Mucosa of gallbladder (tissue), 1 donor: ENCODE results near the gene VAMP2. TPM values are rescaled to one million over a fixed set of nuclear protein-coding genes. Genes with fewer than 3 reads are reported as not detected.

Experiments used
- DNase-seq: peaks from one replicate; pipeline ENCODE4 v3.0.0-alpha.2; 2020; ENCODE audit warnings: low spot score
- total RNA-seq: library from RNA; stranded (reverse); gene quantifications from one replicate; pipeline ENCODE4 v1.2.1, GENCODE V29; 2021
- donor health status: DM: no; HTN: no; CAD: no.

The VAMP2 gene
- total RNA-seq, 1 donor from 2014 or later = 73.8 TPM

DNA sequence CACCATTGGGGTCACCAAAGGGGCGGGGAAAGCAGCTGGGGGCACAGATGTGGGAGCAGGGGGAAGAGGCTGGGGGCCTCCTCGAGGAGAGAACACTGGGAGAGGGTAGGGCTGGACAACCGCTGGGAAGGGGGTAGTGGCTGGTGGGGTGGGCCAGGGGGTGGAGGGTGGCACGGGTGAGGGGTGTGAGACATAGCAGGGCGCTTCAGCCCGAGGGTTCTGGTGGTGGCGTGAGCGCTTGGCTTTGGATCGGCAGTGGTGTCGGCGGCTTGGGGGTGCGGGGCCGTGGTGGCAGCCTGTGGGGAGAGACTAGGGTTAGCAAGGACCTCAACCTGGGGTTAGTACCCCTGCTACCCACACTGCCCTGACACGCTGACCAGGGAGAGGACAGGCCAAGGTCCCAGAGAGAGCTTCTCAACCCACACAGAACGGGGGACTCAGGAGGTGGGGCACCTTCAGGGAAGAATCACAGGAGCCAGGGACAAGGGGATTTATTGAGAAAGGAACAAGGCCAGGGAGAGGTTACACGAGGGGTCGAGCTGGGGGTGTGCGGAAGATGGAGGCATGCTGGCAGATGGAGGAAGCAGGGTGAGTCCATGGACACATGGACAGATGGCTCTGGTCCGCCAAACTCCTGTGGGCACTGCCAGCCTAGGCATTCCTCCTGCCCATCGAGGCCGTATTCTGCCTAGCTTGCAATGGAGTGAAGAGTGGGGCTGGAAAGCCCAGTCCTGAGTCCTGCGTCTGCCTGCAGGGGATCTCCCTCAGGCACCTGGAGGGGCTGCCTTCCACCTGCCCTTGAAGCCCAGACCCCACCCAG lies 19.0 kb downstream of the VAMP2 start:
- no peak for DNase-seq

DNA sequence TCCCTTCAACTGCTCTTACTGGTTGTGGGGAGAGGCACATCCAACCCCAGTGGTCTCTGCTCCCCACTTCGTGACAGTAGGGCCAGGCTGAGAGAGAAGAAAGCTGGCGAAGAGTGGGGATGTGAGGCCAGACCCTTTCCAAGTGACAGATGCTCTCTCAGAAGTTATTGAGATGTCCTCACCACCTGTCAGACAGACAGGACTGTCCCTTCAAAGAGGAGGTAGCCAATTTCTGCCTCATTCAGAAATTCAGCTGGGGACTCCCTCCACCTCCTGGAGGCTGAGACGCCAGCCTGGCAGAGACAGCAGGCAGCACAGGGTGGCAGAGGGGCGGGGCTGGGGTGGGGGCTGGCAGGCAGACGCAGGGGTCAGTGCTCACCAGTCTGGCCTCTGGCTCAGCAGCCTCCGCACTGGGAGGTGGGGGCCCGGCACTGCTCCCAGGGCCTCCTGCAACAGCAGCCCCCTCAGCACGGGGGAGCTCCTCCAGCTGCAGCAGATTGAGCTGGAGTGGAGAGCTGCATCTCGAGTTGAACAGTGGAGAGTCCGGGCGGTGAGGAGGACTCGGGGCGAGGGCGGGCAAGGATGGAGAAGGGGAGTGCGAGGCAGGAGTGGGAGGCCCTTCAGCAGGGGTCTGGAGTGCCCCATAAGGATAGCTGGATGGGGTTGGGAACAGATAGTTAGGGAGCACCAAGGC lies 19.7 kb downstream of the VAMP2 start:
- DNase-seq = no peak

DNA sequence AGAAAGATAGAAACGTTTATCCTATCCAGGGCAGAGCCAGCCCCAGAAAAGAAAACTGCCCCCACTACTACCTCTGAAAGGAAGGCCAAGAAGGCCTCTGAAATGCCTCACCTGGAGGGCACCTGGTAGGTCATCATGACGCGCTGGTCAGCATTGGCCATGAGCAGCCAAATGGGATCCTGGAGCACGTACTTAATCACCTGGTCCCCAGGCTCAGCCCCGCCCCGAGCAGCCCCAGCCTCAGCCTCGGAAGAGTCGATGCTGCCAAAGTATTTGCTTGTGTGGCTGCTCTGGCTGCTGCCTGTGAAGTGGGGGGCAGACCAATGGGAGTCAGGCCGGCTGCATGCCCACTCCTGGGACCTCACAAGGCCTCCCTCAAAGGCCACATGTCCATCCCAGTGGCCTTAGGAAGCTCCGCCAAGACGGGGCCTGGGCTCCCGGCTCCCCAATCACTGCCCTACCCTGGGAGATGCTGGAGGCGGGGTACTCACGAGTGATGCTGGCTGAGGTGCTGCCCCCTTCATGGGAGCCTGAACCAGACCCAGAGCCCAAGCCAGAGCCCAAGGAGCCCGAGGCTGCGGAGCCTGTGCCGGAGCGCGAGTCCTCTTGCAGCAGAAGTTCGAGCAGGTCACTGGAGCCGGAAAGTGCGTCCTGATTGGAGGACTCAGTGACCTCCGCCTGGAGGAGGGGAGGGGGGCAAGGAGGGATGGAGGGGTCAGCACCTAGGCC lies 20.4 kb downstream of the VAMP2 start:
- no peak for DNase-seq

DNA sequence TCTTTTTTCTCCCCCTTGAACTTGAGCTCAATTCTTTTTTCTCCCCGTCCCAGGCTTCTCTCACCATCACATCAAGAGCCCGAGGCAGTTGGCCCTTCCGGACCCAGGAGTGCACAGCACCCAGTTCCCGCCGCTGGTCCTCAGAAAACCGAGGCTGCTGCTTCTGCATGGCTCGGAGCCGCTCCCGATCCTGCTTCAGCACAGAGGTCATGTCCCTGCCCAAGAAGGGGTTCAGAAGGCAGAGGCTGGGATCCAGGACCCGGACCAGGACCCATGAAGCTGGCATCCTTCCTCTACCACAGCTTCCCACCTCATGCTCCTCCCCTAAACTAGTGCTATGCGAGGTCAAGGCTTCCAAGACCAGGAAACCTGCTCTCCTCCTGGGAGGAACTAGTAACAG lies 21.0 kb downstream of the VAMP2 start:
- no peak for DNase-seq

DNA sequence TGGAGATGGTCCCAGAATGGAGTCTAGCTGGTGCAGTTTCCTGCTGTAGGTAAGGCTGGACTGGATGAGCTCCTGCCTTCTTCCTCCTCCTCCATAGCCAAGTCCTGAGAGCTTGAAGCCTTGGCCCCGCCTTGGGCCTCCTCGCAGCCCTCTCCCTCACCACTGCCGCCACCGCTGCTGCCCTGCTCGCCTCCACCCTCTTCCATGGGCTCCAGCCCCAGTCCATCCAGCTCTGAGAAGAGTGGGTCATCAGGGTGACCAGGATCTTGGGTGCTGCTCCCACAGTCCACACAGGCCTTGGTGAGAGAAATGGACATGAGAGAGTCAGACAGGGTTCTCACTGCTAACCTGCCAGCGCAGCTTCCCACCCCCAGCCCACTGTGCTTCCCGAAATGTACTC lies 21.7 kb downstream of the VAMP2 start:
- DNase-seq = no peak

DNA sequence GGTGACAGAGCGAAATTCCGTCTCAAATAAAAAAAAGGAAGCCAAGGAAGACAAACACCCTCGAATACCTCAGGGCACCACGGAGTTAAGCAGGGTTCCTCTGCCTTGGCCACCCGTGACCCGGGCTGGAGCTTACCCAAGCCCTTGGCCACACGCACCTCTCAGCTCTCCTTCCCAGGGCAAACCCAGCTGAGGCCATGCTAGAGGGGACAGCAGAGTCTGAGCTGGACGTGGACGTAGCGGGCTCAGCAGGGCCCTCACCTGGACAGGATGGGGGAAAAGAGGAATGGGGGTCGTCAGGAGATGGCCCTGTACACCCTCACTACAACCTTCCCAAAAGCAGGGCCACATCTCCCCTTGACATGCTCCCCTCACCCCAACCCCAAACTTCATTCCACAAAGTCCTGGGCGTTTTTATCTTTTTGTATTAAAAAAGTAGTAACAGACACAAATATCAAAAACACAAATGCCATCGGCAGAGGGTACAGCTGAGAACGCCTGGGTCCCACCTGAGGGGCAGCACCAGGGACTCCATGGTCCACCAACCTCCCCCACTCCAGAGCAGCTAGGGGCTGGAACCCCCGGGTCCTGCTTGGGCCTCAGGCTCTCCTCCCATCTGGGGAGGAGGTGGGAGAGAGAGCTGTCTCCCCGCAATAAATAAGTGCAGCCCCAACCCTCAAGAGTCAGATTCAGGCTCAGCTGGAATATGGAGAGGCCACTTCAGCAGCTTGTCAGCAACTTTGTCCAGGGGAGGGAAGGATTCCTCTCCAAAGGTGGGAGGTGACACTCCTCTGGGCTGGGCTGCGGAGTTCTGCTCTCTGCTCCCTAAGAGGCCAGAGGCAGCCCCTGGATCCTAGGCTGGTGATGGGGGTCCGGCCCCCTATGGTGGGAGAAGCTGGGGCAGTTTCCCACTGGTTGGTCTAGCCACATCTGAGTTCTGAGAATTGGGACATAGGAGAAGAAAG lies 22.4 kb downstream of the VAMP2 start:
- DNase-seq = peak; percentile 16

DNA sequence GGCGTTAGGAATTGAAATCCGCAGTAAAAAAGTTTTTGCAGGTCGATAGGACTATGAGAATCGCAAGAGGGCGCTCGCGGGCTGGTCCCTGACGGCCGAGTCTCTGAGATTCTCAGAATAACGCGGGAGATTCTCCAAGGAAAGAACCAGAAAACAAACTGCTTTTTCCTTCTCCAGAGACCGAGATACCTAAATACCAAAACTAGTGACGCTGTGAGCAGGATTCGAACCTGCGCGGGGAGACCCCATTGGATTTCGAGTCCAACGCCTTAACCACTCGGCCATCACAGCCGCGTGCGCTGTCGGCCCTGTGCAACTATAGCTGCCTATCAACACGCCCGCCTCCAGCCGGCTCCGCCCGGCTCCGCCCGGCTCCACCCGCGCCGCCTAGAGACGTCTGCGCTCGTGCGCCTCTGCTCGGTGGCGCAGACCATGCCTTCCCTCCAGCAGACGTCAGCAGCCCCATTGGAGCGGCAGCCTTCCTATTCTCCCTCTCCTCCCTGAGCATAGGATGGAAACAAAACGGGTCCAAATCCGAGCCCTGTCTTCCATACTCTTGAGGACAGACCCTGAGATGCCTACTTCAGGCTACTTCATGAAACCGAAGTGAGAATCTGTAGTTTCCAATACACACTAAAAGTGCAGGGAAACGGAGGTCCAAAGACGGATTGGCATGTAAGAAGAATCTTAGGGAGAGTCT lies 23.9 kb downstream of the VAMP2 start:
- peak; percentile 97 for DNase-seq

DNA sequence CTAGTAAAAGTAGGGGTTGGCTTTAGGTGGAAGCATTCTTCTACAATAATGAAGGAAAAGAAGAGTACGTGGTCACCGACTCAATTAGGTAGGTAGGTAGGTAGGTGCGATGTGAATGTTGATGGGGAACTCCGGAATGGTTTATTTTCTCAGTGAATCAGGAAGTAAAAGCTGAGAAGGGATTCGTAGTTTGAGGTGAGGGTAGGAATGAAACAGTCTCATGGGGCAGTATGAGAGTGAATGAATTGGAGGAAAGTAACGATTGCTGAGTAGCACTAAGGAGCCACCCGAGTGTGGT lies 24.4 kb downstream of the VAMP2 start:
- no peak for DNase-seq

DNA sequence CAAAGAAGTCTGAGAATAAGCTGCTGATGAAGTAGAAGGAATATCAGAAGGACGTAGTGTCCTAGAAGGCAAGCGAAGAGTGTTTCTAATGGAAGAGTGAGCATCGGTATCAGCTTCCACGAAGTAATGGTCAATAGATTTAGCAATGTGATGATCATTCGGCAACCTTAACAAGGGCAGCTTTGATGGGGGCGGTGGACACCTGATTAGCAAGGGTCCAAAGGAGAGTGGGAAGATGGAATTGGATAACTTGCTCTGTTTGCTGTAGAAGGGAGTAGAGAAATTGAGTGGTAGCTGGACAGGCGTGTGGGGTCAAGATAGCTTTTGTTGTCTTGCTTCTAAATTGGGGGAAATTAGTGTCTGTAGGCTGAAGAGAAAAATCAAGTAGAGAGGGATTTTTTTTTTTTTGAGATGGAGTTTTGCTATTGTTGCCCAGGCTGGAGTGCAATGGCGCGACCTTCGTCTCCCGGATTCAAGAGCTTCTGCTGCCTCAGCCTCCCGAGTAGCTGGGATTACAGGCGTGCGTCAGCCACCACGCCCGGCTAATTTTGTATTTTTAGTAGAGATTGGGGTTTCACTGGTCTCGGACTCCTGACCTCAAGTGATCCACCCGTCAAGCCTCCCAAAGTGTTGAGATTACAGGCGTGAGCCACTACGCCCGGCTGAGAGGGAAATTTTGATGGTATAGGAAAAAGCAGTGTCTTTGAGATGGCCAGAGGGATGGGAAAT lies 24.9 kb downstream of the VAMP2 start:
- DNase-seq = no peak

DNA sequence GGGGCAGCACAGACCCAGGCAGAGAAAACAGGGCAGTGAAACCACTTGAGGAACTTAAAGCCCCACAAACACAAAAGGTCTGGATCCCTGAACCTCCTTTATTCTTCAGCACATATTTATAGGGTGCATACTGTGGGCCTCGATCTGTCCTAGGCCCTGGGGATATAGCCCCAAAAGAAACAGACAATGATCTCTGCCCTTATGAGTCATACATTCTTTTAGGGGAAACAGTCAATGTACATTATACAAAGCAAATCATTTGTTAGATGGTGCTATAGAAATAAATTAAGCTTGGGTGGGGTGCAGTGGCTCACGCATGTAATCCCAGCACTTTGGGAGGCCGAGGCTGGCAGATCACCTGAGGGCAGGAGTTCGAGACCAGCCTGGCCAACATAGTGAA lies 28.8 kb downstream of the VAMP2 start:
- no peak for DNase-seq

DNA sequence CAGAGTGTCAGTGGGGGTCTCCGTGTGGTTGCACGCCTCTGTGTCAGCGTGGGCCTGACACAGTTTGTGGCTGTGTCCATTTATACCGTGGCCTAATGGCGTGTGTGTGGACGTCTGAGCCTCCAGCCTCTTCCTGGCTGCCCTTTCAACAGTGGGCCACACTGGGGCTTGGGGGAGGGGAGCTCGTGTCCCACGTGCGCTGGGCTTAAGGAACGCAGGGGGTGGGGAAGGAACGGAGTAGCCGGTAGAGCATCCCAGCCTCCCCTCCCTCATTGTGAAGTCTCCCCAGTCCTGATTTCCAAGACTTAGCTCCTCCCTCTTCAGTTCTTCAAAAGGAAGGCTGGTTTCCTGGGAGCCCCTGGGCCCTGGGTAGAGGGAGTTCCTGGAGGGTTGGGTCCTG lies 29.3 kb downstream of the VAMP2 start:
- no peak for DNase-seq

DNA sequence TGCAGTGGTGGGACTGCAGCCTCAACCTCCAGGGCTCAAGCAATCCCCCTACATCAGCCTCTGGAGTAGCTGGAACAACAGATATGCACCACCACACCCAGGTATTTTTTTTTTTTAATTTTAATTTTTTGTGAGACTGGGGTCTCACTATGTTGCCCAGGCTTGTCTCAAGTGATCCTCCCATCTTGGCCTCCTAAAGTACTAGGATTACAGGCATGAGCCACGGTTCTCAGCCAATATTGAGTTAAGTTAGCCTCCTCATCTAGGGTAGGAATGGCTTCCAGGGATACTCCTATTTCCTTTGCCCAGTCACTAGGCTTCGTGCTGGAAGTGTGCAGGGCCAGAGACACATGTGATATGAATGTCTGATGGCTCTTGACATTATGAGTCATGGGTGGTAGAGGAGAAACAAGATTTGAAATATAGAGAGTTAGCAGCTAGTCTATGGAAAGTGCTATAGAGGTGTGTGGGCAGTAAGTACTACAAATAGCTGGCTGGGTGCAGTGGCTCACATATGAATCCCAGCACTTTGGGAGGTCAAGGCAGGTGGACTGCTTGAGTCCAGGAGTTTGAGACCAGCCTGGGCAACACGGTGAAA lies 30.8 kb downstream of the VAMP2 start:
- no peak for DNase-seq

DNA sequence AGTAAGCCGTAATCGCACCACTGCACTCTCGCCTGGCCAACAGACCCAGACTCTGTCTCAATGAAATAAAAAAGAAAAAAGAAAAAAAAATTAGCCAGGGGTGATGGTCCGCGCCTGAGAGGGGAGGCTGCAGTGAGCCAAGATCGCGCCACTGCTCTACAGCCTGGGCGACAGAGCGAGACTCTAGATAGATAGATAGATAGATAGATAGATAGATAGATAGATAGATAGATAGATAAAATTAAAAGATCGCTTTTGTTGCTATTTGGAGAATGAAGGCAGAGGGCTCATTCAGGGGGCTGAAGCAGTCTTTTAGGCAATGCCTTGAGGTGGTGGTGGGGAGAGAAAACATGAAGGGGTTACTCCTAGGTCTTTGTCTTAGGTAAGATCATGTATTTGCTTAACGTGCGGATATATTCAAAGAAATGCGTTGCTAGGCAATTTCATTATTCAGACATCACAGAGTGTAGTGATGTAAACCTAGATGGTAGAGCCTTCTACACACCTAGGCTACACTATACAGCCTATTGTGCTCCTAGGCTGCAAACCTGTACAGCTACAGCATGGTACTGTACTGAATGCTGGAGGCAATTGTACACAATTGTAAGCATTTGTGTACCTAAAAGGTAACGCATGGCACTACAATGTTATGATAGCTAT lies 34.5 kb downstream of the VAMP2 start:
- no peak for DNase-seq

DNA sequence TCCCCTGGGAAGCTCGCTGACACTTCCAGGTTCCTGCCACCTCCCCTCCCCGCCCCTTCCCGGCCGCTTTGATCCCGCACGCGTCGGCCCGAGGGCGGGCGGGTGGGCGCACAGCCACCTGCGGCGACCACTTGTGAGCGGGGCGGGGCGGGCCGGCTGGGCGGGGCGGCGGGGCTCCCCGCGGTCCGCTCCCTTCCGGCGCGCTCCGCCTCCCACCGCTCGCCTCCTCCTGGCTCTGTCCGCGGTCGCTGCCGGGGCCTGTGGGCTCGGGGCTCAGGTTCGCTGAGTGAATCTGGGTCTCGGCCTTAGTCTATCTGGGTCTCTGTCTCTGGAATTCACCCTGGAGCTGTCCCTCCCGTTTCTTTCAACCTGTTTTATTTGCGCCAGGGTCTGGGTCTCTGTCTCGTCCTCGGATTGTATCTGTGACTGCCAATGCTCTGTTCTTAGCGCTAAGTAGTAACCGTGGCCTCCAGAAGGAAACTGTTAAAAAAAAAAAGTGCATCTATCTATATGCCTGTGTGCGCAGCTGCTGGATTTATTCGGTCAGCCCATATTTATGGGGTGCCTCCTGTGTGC lies 36.2 kb downstream of the VAMP2 start:
- no peak for DNase-seq

DNA sequence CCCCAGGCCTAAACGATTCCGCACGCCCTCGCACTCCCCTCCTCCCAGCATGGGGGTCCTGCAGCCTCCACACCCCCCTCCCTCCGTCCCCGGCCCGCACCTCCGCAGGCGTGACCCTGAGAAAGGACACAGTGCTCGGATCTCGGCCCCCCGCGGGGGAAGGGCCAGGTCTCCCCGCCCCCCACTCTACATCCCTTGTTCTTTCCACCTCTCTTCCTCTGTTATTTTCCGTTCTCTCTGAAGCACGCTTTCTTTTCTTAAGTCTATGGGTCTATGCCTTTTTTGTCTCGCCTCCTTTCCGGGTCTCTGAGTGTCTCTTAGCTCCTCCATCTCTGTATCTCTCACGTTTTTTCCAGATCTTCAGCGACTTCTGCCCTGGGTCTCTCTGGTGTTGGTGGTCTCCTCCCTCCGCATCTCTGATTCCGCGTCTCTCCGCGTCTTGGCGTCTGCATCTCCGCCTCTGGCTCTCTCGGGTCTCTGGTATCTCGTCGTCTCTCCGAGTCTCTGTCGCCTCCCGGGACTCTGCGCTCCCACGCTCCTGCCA lies 36.7 kb downstream of the VAMP2 start:
- no peak for DNase-seq

DNA sequence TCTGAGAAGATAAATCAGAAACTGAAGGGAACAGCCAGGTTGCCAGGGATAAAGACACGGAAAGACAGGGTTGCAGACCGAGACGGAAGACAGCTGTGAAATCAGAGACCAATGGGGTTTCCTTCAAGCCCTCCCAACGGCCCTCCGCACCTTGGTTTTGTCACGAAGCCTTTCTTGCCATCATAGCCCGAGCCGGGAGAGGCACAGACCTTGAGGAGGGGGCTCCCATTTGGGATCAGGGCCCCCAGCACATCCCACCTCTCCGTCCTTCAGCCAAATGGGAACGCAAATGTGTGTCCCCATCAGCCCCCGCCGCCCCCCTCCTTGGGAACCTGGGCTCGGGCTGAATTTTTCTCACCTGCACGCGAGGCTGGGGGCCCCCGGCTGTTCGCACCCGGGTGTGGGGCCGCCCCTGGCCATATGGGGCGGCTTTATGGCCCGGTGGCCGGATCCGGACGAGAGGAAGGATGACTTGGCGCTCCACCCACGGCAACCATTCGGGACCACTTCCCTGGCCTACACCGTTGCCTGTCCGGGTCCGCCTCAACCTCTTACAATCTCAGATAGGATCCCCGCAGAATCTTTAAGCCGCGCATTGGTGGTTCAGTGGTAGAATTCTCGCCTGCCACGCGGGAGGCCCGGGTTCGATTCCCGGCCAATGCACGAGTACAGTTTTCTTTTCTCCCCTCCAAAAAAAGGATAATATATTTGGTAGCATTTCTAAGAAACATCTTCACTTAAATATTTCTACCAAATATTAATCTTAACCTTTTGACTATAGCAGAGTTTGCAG lies 37.4 kb downstream of the VAMP2 start:
- peak; percentile 89 for DNase-seq

DNA sequence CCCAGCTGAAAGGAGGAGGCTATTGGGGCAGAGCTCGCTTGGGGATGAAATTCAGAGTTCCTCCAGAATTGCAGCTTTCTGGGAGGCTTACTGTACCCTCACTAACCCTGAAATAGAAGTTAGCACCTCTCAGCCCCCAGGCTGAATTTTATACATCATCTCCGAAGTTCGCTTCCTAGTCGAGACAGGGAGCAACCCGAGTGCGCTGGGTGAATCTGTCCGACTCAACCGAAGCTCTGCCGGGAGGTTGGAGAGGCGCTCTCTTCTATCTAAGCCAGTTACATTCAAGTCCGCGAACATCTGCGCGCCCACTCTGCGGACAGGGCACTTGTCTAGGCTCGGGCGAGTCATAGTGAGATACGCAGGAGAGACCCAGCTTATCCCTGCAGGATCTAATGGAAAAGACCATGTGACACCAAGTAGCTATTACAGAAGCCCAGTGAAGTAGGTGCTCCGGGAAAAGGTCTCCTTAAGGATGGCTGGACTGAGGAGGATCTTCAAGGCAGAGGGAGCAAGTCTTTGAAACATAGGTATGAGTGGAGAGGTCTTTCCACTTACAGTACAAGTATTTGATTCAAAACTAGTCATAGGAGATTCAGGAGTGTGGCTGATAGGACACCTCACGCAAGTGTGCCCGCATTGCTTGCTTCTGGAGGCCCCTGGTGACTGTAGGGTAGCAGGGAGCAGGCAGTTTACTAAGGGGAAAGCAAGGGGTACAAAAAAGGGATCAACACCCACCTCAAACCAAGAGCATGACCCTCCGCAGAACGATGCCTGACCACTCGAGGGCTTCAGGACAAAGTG lies 38.2 kb downstream of the VAMP2 start:
- DNase-seq = no peak
